ENCODE data around the gene IQSEC1. TPM values are rescaled to one million over a fixed set of nuclear protein-coding genes. Genes with fewer than 3 reads are reported as not detected.

Gene IQSEC1
- total and polyA plus RNA-seq, 2 donors (not counting 3 experiments of a cell fraction or from before 2014, with no cell fraction given) = 5.2 to 18.0 TPM

DNA sequence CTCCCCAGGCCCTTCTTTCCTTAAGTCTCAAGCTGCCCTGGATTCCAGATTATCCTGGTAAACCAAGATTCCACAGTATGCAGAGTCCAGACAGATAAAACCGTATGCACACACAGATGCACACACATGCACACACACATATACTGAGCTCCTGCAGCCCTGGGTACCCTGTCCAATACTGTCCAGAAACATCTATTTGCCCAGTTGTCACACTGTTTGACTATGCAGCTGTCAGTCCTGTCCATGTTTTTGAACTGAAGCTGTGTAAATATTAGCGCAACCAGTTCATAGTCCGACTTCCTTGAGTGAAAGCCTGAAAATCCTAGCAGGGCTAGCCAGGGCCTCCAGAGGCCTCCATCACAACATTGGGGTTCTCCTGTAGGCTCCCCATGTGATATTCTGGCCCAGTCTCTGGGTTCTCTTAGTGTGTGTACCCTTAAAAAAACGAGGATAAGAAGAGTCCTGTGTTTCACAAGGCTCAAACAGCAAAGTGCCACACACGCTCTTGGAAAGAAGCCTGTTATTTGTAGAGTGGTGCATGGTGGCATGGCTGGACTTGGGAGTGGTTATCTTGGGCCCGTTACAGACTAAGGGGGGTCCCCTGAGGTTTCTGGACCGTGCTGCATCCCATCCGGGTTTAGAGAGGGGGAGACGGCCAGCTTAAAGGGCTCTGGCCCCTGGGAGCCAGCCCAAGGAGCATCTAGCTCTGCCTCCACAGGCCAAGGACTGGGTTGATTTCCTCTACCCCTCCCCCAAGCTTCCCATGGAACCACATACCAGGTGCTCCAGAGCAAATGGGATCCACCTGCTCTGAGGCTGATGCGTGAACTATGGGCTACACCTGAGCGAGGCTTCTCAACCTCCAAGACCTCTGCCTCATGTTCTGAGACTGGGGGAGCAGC, 108.3 kb downstream of the IQSEC1 start:
- no peak overlapping the region for H3K27ac ChIP-seq (ENCODE audit: insufficient read depth, low read depth, low read length)
- no peaks in the 10 kb centered on the region for H4K20me1 ChIP-seq (replicated peaks; ENCODE audit: control insufficient read depth, extremely low read depth, insufficient read depth, low read length)
- BruUV-seq (replicated peaks) = no TSS peak
- CTCF ChIA-PET = interaction anchor here (0.7 to 3.4 kb wide), 7 partner anchors 16 to 123 kb away, joined by 3 to 17 read pairs (median 6); partner anchors contain the start of gene RPL32
- H3K4me3 ChIP-seq (replicated peaks in 1 of 3; ENCODE audit: insufficient read depth in 1 of 3, low read depth in 1 of 3, low read length in 3 of 3) = no peak overlapping the region
- H3K36me3 ChIP-seq (ENCODE audit: control insufficient read depth in 2 of 2, extremely low read depth in 1 of 2, insufficient read depth in 2 of 2, low read length in 2 of 2) = no peaks in the 10 kb centered on the region
- H3K27me3 ChIP-seq (ENCODE audit: control insufficient read depth in 2 of 2, insufficient read depth in 2 of 2, low read length in 2 of 2) = peaks cover 5 to 8% of the 10 kb centered on the region in 2 experiments
- H3K4me2 ChIP-seq (ENCODE audit: insufficient read depth, low read length) = peak overlapping the region; percentile 8
- intact Hi-C loops (cut with micrococcal nuclease) = loop anchor here (5.0 kb wide), 1 partner anchor 43 kb away; no protein-coding TSS in a partner anchor
- no peak for FAIRE-seq
- no peak overlapping the region for H3K9ac ChIP-seq (replicated peaks; ENCODE audit: extremely low read depth, insufficient read depth, low read length)
- POLR2A ChIA-PET = no interaction called here
- DNase-seq (ENCODE audit: low read depth, low spot score) = no peak
- H2AFZ ChIP-seq (ENCODE audit: low read depth, low read length) = no peak overlapping the region
- dilution Hi-C loops (cut with MboI; ENCODE audit: extremely low pct_ligation_motif_present, low sequenced_read_pairs) = no loop called here
- TF ChIP-seq POLR2AphosphoS5 (IDR thresholded peaks at IDR 0.05; ENCODE audit: insufficient read depth, low read depth, low read length) (no peak), JUN (IDR thresholded peaks at IDR 0.05; ENCODE audit: borderline replicate concordance, insufficient read depth, insufficient read length, low read depth) (no peak), GATA2 (IDR thresholded peaks at IDR 0.05; ENCODE audit: insufficient read depth, insufficient read length, low read depth, low read length) (no peak)
- H3K9me1 ChIP-seq (replicated peaks; ENCODE audit: control insufficient read depth, extremely low read depth, insufficient read depth, low read length) = no peaks in the 10 kb centered on the region
- H3K79me2 ChIP-seq (ENCODE audit: control insufficient read depth, insufficient read depth, low read length) = peaks cover 11% of the 10 kb centered on the region
- peaks cover 35% of the 10 kb centered on the region for H3K4me1 ChIP-seq (ENCODE audit: control insufficient read depth, extremely low read depth, insufficient read depth, low read length)
- no peaks in the 10 kb centered on the region for H3K9me3 ChIP-seq (replicated peaks; ENCODE audit: control insufficient read depth, insufficient read depth, low read length)

DNA sequence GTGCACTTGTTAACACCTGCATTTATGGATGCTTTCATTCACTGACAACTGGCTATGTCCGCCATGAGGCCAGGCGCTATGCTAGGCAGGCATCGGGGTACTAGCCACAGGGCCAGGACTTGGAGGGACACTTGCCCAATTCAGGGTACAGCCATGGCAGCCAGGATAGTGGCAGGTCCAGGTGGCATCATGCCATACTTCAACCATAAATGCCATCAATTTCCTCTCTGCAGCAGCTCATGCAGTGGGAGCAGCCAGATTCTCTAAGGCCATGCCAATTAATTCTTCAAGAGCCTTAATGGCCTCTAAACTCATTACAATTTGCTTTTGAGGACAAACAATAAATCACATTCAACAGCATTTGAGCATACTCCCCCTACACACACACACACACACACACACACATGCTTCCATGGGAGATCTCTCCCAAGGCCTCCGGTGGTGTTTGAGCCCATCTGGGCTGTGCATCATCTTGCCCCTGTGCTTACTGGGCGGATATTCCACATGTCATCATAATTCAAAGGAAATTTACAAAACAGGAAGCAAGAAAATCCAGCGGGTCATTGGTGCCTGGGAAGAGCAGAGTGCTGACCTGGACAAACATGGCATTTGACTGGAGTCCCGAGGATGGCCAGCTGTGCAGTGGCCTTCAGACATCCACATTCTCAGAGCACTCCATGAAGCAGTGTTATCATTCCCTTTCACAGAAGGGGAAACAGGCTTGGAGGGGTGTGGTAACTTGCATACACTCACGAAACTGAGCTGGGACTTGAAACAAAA, 109.1 kb downstream of the IQSEC1 start:
- Histone ChIP-seq H3K4me2 (ENCODE audit: insufficient read depth, low read length) (peak overlapping the region; percentile 8), H3K36me3 (ENCODE audit: control insufficient read depth in 2 of 2, extremely low read depth in 1 of 2, insufficient read depth in 2 of 2, low read length in 2 of 2) (no peaks in the 10 kb centered on the region), H3K4me1 (ENCODE audit: control insufficient read depth, extremely low read depth, insufficient read depth, low read length) (peaks cover 41% of the 10 kb centered on the region), H4K20me1 (replicated peaks; ENCODE audit: control insufficient read depth, extremely low read depth, insufficient read depth, low read length) (no peaks in the 10 kb centered on the region), H3K27me3 (ENCODE audit: control insufficient read depth in 2 of 2, insufficient read depth in 2 of 2, low read length in 2 of 2) (peaks cover 0 to 5% of the 10 kb centered on the region in 2 experiments), H3K4me3 (replicated peaks in 1 of 3; ENCODE audit: insufficient read depth in 1 of 3, low read depth in 1 of 3, low read length in 3 of 3) (no peak overlapping the region), H2AFZ (ENCODE audit: low read depth, low read length) (no peak overlapping the region), H3K9me1 (replicated peaks; ENCODE audit: control insufficient read depth, extremely low read depth, insufficient read depth, low read length) (no peaks in the 10 kb centered on the region), H3K27ac (ENCODE audit: insufficient read depth, low read depth, low read length) (no peak overlapping the region), H3K9me3 (replicated peaks; ENCODE audit: control insufficient read depth, insufficient read depth, low read length) (no peaks in the 10 kb centered on the region), H3K9ac (replicated peaks; ENCODE audit: extremely low read depth, insufficient read depth, low read length) (no peak overlapping the region), H3K79me2 (ENCODE audit: control insufficient read depth, insufficient read depth, low read length) (peaks cover 11% of the 10 kb centered on the region)
- dilution Hi-C loops (cut with MboI; ENCODE audit: extremely low pct_ligation_motif_present, low sequenced_read_pairs) = no loop called here
- FAIRE-seq (peak; percentile 88), DNase-seq (ENCODE audit: low read depth, low spot score) (peak; percentile 70)
- BruUV-seq (replicated peaks) = no TSS peak
- CTCF ChIA-PET = interaction anchor here (1.0 to 2.3 kb wide), 6 partner anchors 15 to 122 kb away, joined by 3 to 10 read pairs (median 6); partner anchors contain the start of gene RPL32
- TF ChIP-seq GATA2 (IDR thresholded peaks at IDR 0.05; ENCODE audit: insufficient read depth, insufficient read length, low read depth, low read length) (no peak), POLR2AphosphoS5 (IDR thresholded peaks at IDR 0.05; ENCODE audit: insufficient read depth, low read depth, low read length) (no peak)
- intact Hi-C loops (cut with micrococcal nuclease) = no loop called here
- POLR2A ChIA-PET = no interaction called here
